GM19395 (cell line): ENCODE results near the gene PPFIA3.

Experiments
- ATAC-seq: cut with Tn5 transposase; IDR thresholded peaks from one replicate; pipeline ENCODE4 v1.9.1; 2021; ENCODE audit warnings: mild to moderate bottlenecking, moderate library complexity; ENCODE audit not compliant: unreplicated experiment

PPFIA3 gene

DNA sequence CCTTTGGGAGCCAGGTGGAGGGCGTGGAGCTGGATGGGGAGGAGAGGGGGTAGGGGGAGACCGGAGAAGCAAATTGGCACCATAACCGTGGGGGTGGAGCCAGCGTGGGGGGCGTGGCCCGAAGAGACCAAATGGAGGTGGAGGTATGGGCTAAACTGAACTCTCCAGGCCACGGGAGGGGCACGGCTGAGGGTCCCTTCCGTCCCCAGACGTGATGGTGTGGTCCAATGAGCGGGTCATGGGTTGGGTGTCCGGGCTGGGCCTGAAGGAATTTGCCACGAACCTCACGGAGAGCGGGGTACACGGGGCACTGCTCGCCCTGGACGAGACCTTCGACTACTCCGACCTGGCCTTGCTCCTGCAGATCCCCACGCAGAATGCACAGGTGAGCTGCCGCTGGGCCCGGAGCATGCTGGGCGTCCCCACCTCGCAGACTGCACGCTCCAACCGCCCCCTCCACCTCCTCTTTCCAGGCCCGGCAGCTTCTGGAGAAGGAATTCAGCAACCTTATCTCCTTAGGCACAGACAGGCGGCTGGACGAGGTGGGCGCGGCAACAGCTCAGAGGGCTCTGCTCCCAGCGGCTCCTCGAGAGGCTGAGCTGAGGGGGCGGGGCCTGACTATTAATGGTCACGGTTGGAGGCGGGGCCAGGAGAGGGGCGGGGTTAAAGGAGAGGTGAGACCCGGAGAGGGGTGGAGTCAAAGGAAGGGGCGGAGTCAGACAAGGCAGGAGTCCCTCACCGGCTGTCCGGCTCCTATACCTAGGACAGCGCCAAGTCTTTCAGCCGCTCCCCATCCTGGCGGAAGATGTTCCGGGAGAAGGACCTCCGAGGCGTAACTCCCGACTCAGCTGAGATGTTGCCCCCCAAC lies 29.7 kb downstream of the PPFIA3 start:
- ATAC-seq: no peak

DNA sequence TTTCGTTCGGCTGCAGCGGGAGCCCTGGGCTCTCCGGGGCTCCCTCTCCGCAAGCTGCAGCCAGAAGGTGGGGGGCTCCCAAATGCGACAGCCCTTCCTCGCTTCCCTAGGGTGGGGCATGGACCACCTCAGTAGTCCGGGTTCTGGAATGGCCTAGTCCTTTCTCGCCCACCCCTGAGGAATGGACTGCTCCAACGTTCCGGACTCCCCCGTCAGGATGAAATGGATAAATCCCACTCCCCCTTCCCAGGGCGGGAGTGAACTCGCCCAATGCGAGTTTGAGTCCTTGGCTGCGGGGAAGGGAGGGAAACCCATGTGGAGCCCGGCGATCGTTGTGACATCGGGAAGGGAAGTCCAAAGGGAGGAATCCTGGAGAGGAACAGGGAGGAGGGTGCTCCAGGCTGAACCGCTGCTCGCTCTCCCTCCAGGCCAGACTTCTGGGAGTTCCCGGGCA lies 30.3 kb downstream of the PPFIA3 start:
- ATAC-seq: no peak

DNA sequence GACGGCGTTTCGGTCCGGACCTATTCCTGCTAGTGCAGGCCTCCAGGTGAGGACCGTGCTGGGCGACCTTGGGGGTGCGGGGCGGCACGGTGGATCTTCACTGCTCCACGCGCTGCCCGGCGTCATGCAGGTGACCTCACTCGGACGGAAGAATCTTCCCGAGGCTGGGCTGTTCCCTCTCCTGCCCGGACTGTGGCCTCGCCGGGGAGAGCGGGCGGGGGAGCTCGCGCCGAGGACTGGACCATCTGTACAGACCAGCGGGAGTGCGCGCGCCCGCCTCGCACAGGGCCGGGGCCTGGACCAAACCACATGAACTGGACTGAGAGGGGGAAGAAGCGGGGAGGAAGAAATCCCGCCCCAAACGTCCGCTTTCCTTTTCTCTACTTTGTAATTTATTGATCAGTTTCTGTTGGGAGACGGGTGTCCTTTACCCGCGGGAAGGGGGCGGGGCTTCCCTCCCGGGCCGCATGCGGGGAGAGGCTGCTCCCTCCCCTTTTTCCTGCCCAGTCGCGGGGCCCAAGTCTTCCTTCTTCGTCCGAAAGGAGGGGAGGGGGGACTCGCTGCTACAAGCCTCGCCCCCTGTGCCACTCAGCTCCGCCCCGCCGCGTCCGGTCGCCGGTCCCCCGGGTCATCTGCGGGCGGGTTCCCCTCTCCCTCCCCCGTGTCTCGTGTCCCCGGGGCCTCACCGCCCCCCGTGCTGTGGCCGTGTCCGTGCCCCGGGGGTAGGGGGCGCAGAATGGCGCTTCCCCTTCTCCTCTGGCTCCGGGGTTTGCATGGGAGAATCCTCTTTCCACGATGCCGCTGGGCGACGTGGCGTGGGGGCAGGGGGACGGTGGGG lies 31.0 kb downstream of the PPFIA3 start:
- ATAC-seq: no peak

DNA sequence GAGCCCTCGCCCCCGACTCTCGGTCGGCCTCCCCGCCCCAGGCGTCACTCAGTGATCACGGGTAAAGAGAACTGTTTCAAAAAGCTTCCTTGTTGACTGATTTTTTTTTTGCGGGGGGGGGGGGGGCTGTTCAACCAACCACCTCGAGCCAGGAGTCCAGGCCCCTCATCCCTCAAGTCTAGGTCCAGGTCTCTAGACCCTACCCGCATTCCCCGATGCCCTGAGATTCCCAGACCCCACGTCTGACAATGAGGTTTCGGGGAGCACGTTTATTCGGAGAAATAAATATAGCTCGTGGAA lies 31.6 kb downstream of the PPFIA3 start:
- ATAC-seq: no peak

DNA sequence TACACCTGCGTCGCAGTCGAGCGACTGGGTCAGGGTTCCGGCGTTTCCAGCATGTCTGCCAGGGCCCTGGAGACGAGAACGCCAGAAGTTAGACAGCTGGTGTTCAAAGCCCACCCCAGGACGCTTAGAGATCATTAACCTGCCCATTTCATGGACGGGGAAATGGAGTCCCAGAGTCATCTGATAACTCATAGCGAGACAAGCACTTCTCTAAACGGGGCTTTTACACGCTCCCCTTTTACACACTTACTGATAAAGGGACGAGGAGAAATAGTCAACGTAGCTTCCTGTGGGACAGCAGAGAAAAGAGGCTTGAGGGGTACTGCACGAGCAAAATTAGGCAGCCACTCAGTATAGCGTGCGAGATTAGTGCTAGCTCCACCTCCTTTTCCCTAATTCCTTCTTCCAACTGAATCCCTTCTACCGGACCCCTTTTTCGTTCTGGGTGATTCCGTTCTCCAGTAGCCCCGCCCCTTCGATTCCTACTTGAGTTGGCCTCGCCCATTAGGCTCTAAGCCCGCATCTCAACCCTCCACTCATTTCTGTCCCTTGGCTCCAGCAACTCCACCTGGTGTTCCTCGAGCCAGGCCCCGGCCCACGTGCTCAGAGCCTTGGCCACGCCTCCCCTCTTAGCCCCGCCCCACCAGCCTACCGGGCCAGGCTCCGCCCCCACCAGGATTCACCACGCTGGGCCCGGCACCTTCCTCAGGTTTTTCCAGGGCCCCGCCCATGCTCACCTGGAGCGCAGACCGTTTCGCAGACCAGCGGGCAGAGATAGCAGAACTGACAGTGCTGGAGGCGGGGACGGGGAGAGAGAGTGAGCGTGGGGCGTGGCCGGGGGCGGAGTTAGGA lies 32.1 kb downstream of the PPFIA3 start:
- no peak for ATAC-seq

DNA sequence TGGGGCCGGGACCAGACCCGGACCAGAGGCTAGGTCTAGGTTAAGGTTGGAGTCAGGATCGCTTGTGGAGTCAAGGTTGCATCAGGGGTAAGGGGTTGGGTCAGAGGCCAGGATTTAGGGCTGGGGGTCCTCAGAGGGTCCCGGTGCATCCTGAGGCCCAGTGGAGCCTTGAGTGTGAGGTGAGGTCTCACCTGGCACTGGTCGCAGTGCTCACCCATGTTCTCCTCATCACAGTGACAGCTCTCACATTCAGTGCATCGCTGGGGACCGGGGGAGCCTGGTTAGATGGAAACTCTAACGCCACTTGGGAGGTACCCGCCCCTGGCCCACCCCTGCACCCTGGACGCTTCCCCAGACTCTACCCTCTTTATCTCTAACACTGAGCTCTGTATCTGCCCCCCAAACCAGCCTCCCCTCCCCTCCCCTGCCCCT lies 32.8 kb downstream of the PPFIA3 start:
- ATAC-seq: no peak

- no peak for ATAC-seq
Measured at GRCh38 chr19:49153167-49153809, 33.9 kb downstream of the PPFIA3 start.

DNA sequence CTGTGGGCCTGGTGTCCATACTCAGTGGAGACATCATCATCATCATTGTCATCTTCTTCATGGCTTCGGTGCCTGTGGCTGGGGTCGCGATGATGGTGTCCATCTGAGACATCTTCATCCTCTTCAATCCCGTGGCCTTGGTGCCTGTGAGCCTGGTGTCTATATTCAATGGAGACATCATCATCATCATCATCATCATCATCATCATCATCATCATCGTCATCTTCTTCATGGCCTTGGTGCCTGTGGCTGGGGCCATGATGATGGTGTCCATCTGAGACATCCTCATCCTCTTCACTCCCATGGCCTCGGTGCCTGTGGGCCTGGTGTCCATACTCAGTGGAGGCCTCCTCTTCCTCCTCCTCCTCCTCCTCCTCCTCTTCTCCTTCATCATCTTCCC lies 34.9 kb downstream of the PPFIA3 start:
- no peak for ATAC-seq

DNA sequence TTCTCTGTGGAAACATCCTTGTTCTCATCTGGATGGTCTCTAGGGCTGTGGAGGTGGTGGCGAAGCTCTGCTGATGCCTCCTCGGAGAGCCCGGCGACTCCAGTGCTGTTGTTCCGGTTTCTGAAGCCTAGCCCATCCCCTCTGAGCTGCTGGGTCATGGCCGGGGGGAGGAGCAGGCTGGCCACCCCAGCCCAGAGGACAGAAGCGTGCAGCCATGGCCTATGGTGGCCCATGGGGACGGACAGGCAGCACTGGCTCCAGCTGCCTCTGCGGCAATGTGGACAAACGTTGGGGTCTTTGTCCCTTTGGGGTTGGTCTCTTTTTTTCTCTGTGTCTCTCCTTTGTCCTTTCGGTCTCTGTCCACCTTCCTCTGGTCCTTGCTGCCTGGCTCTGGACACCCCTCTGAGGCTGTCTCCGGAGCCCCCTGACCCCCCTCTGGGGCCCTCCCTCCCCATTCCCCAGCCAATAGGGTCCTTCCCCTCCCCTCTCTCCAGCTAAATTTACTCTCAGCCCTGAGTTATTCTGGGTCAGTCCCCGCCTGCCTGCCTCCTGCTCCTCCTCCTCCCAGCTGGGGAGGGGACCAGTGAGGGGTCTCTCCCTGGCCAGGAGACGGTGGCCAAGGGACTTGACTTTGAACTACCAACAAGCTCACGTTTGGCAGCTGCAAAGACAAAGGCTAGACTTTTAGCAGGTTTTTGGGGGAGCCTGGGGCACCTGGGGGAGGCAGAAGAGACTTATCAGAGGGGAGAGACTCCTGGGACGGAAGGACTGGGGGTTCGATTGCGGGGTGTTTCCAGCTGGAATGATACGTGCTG lies 35.9 kb downstream of the PPFIA3 start, which contains the start of gene HRC:
Gene HRC (minus strand): TSS at position 392 of the 815 bp plus-strand sequence. CDS start 159 bp downstream, at position 233.
- ATAC-seq: no peak

DNA sequence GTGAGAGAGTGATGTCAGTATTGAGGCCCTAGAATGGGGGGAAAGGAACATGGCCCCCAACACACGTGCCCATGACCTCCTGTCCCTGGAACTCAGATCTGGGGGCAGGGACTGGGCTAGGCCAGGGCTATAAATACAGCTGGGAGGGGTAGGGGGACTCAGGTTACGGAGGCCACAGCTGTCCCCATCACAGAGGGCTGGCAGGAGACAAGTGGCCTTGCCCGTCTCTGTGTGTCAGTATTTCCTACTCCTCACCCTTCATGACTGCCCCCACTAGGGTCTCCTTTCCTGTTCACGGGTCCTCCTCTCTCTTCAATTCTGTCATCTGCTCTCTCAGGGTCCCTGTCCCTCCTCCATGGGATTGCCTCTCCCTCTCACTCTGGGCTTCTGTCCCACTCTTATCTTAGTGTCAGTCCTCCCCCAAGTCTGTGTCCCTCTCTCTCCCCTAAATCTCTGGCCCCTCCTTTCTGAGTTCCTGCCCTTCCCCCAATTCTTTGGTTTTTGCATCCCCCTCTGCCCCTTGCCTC lies 36.5 kb downstream of the PPFIA3 start:
- no peak for ATAC-seq

GRCh38 chr19:49157445-49158224 lies 38.3 kb downstream of the PPFIA3 start, which contains the start of gene TRPM4:
Gene TRPM4 (plus strand): TSS chr19:49157792. CDS start chr19:49157867, 75 bp downstream.
- no peak for ATAC-seq

GRCh38 chr19:49160450-49161189 lies 41.3 kb downstream of the PPFIA3 start:
- ATAC-seq: no peak

DNA sequence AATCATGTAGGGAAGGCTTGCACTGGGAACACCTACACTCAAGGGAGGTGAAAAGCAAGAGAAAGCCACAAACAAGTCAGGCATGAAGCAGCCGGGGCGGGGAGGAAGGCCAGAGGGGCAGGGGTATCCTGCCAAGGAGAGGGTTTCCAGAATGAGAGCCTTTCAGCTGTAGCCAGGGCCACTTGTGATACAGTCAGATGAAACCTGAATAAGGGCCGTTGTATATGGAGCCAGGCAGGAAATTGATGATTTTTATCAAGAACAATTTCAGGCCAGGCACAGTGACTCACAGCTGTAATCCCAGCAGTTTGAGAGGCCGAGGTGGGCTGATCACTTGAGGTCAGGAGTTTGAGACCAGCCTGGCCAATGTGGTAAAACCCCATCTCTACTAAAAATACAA lies 42.6 kb downstream of the PPFIA3 start:
- ATAC-seq: no peak

DNA sequence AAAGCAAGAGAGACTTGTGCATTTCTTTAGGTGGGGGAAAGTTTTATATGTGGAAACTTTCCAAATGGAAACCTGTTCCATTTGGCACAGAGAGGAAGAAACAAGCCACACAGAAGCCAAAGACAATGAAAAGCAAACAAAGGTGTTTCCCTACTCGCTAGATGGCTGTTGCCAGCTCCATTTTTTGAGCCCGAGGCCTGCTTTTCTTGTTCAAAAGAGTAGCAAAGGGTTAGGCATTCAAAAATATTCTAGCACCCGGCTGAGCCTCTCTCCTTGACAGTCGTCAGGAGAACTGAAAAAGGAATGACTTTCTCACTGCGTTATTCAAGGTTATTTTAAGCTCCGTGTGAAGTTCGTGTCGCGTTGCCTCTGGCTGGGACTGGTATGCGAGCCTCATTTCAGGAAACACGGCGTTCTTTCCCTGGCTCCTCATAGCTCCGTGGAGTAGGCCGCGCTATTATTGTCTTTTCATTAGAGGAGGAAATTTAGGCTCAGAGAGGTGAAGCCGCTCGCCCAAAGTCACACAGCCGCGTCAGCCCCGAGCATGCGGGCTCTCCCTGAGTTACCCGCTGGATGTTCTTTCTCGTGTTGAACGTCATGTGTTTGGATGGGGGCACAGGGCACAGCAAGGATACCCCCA lies 45.9 kb downstream of the PPFIA3 start:
- ATAC-seq: no peak

DNA sequence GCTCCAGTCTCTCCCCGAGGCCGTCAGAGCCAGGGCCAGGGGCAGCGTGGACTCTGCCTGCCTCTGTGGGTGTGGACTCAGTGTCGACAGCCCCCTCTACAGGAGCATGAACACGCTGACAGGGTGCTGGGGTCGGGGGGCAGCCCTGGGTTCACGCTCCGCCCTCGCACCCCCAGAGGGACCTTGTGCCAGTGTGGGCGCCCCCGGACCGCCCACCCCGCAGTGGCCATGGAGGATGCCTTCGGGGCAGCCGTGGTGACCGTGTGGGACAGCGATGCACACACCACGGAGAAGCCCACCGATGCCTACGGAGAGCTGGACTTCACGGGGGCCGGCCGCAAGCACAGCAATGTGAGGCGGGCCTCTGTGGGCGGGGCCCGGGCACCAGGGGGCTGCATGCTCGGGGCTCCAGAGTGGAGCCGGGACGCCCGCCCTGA lies 46.5 kb downstream of the PPFIA3 start:
- no peak for ATAC-seq

DNA sequence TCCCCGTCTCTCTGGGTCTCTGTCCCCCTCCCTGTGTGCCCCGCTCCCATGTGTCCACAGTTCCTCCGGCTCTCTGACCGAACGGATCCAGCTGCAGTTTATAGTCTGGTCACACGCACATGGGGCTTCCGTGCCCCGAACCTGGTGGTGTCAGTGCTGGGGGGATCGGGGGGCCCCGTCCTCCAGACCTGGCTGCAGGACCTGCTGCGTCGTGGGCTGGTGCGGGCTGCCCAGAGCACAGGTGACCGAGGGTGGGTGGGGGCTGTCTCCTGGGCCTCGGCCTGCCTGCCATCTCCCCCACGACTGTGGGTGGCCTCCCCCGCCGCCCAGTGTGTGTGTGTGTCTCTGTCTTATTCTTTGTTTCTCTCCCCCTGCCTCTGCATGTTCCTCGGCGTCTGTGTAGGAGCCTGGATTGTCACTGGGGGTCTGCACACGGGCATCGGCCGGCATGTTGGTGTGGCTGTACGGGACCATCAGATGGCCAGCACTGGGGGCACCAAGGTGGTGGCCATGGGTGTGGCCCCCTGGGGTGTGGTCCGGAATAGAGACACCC lies 48.6 kb downstream of the PPFIA3 start:
- no peak for ATAC-seq

- no peak for ATAC-seq
Measured at GRCh38 chr19:49168421-49168820, 49.1 kb downstream of the PPFIA3 start.
